K562 (cell line): ENCODE measurements around the gene FGF1. TPM values are rescaled to one million over a fixed set of nuclear protein-coding genes. Genes with fewer than 3 reads are reported as not detected.
A peak's percentile ranks its signal among the peaks of the same experiment; 100 is the strongest.

Experiments
- ATAC-seq: fragments of 200-7000 bp; cut with Tn5 transposase; 3 replicates; pipeline ENCODE4 v1.9.1; 2020; ENCODE audit warnings: moderate library complexity
- BruUV-seq: library from RNA; stranded (reverse); fragments of 400-500 nt; replicated peaks from 2 replicates; lab custom pipeline; 2021; lab: Mats Ljungman, UMichigan
- CTCF ChIA-PET: fragments of 300-600 bp; formaldehyde crosslinking; extraction: SDS; loops from one replicate; lab custom pipeline; 2021; ENCODE audit warnings: low intra/inter-chr PET ratio; lab: Yijun Ruan, JAX
- POLR2A ChIA-PET: fragments of 300-600, 350-650 bp; sonication (Branson Sonifier 250); formaldehyde crosslinking; extraction: SDS; loops from one replicate; lab custom pipeline; 2021; ENCODE audit warnings: antibody characterized with exemption, inconsistent platforms; lab: Yijun Ruan, JAX
- DNase-seq, 4 experiments: peaks; one replicate each; pipeline versions ENCODE4 v3.0.0 to v3.0.0-alpha.2; 2011 to 2018; ENCODE audit warnings: low spot score in 3 of 4, mixed read lengths in 3 of 4; ENCODE audit errors: extremely low read depth in 1 of 4
- FAIRE-seq: peaks from 2 replicates; lab custom pipeline; 2011; peaks lifted over from hg19 to GRCh38; lab: Jason Lieb, UNC
- H2AFZ ChIP-seq: 2 replicates; pipeline ENCODE4 v1.6.0; 2011; ENCODE audit warnings: low read depth, low read length, control low read depth, inconsistent platforms
- H3K27ac ChIP-seq: fragments of 200-600 bp; 3 replicates; pipeline ENCODE4 v1.8.0; 2011; ENCODE audit warnings: low read depth, mild to moderate bottlenecking, control low read depth, inconsistent platforms, low read length, moderate library complexity, mixed read lengths; ENCODE audit errors: extremely low read depth
- H3K27me3 ChIP-seq, 2 experiments: fragments of 300-600 bp in 1 of 2; 2 replicates in 1 of 2; 3 replicates in 1 of 2; pipeline versions ENCODE4 v1.6.0 to v1.8.0; 2011; ENCODE audit warnings: inconsistent platforms in 2 of 2, low read length in 2 of 2, mild to moderate bottlenecking in 1 of 2, mixed read lengths in 1 of 2, moderate library complexity in 1 of 2; ENCODE audit not compliant: control insufficient read depth in 2 of 2, insufficient read depth in 2 of 2
- H3K36me3 ChIP-seq: fragments of 300-600 bp; 3 replicates; pipeline ENCODE4 v1.8.0; 2011; ENCODE audit warnings: mild to moderate bottlenecking, low read length, inconsistent platforms; ENCODE audit not compliant: control insufficient read depth, insufficient read depth
- H3K4me1 ChIP-seq, 2 experiments: fragments of 200-600 bp in 1 of 2; replicated peaks in 1 of 2; 2 replicates in 1 of 2; 3 replicates in 1 of 2; pipeline versions ENCODE4 v1.5.1 to v1.8.0; 2011; ENCODE audit warnings: inconsistent platforms in 2 of 2, low read length in 2 of 2, mild to moderate bottlenecking in 1 of 2, mixed read lengths in 1 of 2, moderate library complexity in 1 of 2; ENCODE audit not compliant: control insufficient read depth in 2 of 2, insufficient read depth in 2 of 2
- H3K4me2 ChIP-seq: 2 replicates; pipeline ENCODE4 v1.6.1; 2011; ENCODE audit warnings: low read length, control low read depth, inconsistent platforms, mixed read lengths; ENCODE audit not compliant: insufficient read depth
- H3K4me3 ChIP-seq: fragments of 200-600 bp; sonication (generic), shearing (Covaris generic); 2 replicates; pipeline ENCODE4 v1.5.1; 2016; ENCODE audit warnings: control low read depth, inconsistent platforms
- H3K79me2 ChIP-seq: fragments of 200-600 bp; 3 replicates; pipeline ENCODE4 v1.8.0; 2011; ENCODE audit warnings: low read length, inconsistent platforms; ENCODE audit not compliant: control insufficient read depth, insufficient read depth
- H3K9ac ChIP-seq, 2 experiments: 2 replicates each; pipeline versions ENCODE4 v1.6.0 to v1.6.1; 2011; ENCODE audit warnings: low read depth in 2 of 2, low read length in 2 of 2, control low read depth in 1 of 2, inconsistent platforms in 1 of 2, mild to moderate bottlenecking in 1 of 2, mixed read lengths in 1 of 2; ENCODE audit not compliant: insufficient read depth in 1 of 2
- H3K9me1 ChIP-seq: one replicate; pipeline ENCODE4 v1.6.0; 2011; ENCODE audit warnings: inconsistent platforms, mild to moderate bottlenecking, low read length, moderate library complexity; ENCODE audit not compliant: control insufficient read depth, insufficient read depth
- H3K9me3 ChIP-seq: replicated peaks from 2 replicates; pipeline ENCODE4 v1.5.1; 2011; ENCODE audit warnings: low read depth, low read length, inconsistent platforms; ENCODE audit not compliant: control insufficient read depth, insufficient read depth
- H4K20me1 ChIP-seq: replicated peaks from 2 replicates; pipeline ENCODE4 v1.6.1; 2011; ENCODE audit warnings: low read length, inconsistent platforms, mixed read lengths; ENCODE audit not compliant: control insufficient read depth, insufficient read depth
- HIVEP1 ChIP-seq: fragments of 250-450 bp; sonication (Bioruptor Pico); IDR thresholded peaks from 2 replicates; pipeline ENCODE4 v1.4.0; 2020; ENCODE audit warnings: mild to moderate bottlenecking
- TCF7L2 ChIP-seq: fragments of 150-350 bp; IDR thresholded peaks from 2 replicates; pipeline ENCODE4 v1.6.1; 2016; ENCODE audit warnings: low read depth, mild to moderate bottlenecking, low read length, moderate library complexity
- ZNF707 ChIP-seq: fragments of 250-450 bp; sonication (Bioruptor Pico); conservative IDR thresholded peaks from 2 replicates; pipeline ENCODE4 v1.8.0; 2022; ENCODE audit warnings: inconsistent platforms, mild to moderate bottlenecking, moderate library complexity
- WGBS: fragments of 100-300 bp; shearing (Covaris generic); methylation state at CpG from one replicate; pipeline ENCODE4 v1.1.6; 2016; ENCODE audit warnings: low coverage, mixed read lengths; ENCODE audit not compliant: insufficient coverage; ENCODE audit errors: missing lambda C conversion rate; 5-methylcytosine and 5-hydroxymethylcytosine counted together
- in situ Hi-C: fragments of 300-500 bp; cut with MboI; formaldehyde crosslinking; loops from 4 replicates; pipeline ENCODE4 v1.15.0; 2018; ENCODE audit warnings: inconsistent platforms, mixed read lengths
- intact Hi-C: fragments of 100-400 bp; cut with micrococcal nuclease; formaldehyde crosslinking; loops from 2 replicates; pipeline ENCODE4 v1.14.2; 2022
- polyA plus RNA-seq, 8 experiments: library from polyadenylated mRNA; depleted of rRNA in 4 of 8; stranded (reverse) in 5 of 8; unstranded in 3 of 8; fragments of >200 nt; fragmentation: Nextera tagmentation in 2 of 8; fragmentation: Illumina TruSeq in 1 of 8; extraction: Ambion mirVana in 2 of 8; extraction: Trizol in 1 of 8; gene quantifications; 2 replicates each; pipeline versions ENCODE4 v1.2.1 to v1.2.3, GENCODE V29; 2011 to 2014; ENCODE audit warnings: inconsistent platforms in 1 of 8, missing spikeins in 1 of 8
- total RNA-seq, 7 experiments: library from RNA; depleted of rRNA in 6 of 7; stranded (reverse); fragments of >200 nt in 6 of 7; fragmentation: Illumina TruSeq in 2 of 7; extraction: Trizol in 2 of 7; gene quantifications; 2 replicates each; pipeline versions ENCODE4 v1.2.1 to v1.2.3, GENCODE V29; 2011 to 2021; ENCODE audit warnings: low replicate concordance in 1 of 7
- TF ChIP-seq, protein P1 (sequence below): fragments of 250-450 bp; sonication (Bioruptor Pico); IDR thresholded peaks from 2 replicates; pipeline ENCODE4 v1.5.0; 2021; ENCODE audit warnings: mild to moderate bottlenecking, borderline replicate concordance
- TF ChIP-seq, protein P2 (sequence below), 3 experiments: IDR thresholded peaks in 2 of 3; conservative IDR thresholded peaks in 1 of 3; 2 replicates each; pipeline ENCODE4 v1.5.1; 2011 to 2012; ENCODE audit warnings: low read length in 3 of 3, mild to moderate bottlenecking in 3 of 3, control low read depth in 2 of 3, improper control_type of control experiment in 1 of 3, inconsistent platforms in 1 of 3, low read depth in 1 of 3, mixed read lengths in 1 of 3, moderate library complexity in 1 of 3; ENCODE audit not compliant: insufficient read depth in 2 of 3

The FGF1 gene
- total and polyA plus RNA-seq, 9 of the 15 experiments (the other 6 are each of a cell fraction or from before 2014, with no cell fraction given): not detected

DNA sequence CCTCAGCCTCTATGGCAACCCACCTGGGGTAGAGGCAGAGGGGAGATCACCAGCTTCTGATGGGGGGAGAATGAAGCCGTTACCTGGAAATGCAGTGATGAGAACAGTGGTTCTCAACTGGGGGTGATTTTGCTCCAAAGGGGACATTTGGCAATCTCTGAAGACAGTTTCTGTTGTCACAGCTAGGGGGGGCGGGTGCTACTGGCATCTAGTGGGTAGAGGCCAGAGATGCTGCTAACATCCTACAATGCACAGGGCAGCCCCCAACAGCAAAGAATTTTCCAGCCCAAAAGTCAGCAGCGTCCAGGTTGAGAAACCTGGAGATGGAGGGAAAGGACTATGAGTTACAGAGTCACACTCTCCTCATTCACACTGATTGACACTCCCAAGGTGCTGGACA lies 84.5 kb downstream of the FGF1 start:
- Histone ChIP-seq H3K79me2 (no peaks in the 10 kb centered on the region), H3K36me3 (no peaks in the 10 kb centered on the region), H3K4me1 (peaks cover 4% of the 10 kb centered on the region in 2 experiments; a peak in 4 of 5 replicates), H3K4me3 (no peak overlapping the region), H3K9me1 (no peaks in the 10 kb centered on the region), H4K20me1 (no peaks in the 10 kb centered on the region; the same call in 1 of the 2 replicates), H3K27ac (no peak overlapping the region), H3K4me2 (no peak overlapping the region), H2AFZ (no peak overlapping the region), H3K9me3 (no peaks in the 10 kb centered on the region), H3K9ac (no peak overlapping the region), H3K27me3 (peaks cover 24 to 27% of the 10 kb centered on the region in 2 experiments)
- ChIA-PET POLR2A (no interaction called here), CTCF (interaction anchor here (0.6 kb wide), 1 partner anchor 444 kb away, joined by 3 read pairs; no protein-coding TSS in a partner anchor)
- in situ Hi-C loops: no loop called here
- WGBS: 0% methylated on average over 3 of the region's 3 CpGs
- ATAC-seq (no peak; the same call in 2 of the 3 replicates), DNase-seq (peak in 1 of 4 experiments; percentile 4), FAIRE-seq (no peak)
- TF ChIP-seq TCF7L2: no peak
- TF ChIP-seq, protein P1, sequence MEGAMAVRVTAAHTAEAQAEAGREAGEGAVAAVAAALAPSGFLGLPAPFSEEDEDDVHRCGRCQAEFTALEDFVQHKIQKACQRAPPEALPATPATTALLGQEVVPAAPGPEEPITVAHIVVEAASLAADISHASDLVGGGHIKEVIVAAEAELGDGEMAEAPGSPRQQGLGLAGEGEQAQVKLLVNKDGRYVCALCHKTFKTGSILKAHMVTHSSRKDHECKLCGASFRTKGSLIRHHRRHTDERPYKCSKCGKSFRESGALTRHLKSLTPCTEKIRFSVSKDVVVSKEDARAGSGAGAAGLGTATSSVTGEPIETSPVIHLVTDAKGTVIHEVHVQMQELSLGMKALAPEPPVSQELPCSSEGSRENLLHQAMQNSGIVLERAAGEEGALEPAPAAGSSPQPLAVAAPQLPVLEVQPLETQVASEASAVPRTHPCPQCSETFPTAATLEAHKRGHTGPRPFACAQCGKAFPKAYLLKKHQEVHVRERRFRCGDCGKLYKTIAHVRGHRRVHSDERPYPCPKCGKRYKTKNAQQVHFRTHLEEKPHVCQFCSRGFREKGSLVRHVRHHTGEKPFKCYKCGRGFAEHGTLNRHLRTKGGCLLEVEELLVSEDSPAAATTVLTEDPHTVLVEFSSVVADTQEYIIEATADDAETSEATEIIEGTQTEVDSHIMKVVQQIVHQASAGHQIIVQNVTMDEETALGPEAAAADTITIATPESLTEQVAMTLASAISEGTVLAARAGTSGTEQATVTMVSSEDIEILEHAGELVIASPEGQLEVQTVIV (CRISPR knock-in tag): no peak
- TF ChIP-seq HIVEP1 (CRISPR knock-in tag): no peak
- TF ChIP-seq ZNF707 (CRISPR knock-in tag): no peak
- TF ChIP-seq, protein P2, sequence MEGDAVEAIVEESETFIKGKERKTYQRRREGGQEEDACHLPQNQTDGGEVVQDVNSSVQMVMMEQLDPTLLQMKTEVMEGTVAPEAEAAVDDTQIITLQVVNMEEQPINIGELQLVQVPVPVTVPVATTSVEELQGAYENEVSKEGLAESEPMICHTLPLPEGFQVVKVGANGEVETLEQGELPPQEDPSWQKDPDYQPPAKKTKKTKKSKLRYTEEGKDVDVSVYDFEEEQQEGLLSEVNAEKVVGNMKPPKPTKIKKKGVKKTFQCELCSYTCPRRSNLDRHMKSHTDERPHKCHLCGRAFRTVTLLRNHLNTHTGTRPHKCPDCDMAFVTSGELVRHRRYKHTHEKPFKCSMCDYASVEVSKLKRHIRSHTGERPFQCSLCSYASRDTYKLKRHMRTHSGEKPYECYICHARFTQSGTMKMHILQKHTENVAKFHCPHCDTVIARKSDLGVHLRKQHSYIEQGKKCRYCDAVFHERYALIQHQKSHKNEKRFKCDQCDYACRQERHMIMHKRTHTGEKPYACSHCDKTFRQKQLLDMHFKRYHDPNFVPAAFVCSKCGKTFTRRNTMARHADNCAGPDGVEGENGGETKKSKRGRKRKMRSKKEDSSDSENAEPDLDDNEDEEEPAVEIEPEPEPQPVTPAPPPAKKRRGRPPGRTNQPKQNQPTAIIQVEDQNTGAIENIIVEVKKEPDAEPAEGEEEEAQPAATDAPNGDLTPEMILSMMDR (IDR thresholded peaks at IDR 0.05 in 2 of 3, conservative IDR thresholded peaks at IDR 0.05 in 1 of 3; ENCODE audit: insufficient read depth in 2 of 3, low read depth in 1 of 3, low read length in 3 of 3): peak; percentile 26 to 40 (median 28); a peak in 3 of 6 replicates
- BruUV-seq: no TSS peak
- intact Hi-C loops: no loop called here
